ENCODE data around the gene KDM1A. TPM values are rescaled to one million over a fixed set of nuclear protein-coding genes. Genes with fewer than 3 reads are reported as not detected.

KDM1A gene
- polyA plus RNA-seq, 6 donors from 2014 or later = 33.9 to 45.8 (median 41.3) TPM

DNA sequence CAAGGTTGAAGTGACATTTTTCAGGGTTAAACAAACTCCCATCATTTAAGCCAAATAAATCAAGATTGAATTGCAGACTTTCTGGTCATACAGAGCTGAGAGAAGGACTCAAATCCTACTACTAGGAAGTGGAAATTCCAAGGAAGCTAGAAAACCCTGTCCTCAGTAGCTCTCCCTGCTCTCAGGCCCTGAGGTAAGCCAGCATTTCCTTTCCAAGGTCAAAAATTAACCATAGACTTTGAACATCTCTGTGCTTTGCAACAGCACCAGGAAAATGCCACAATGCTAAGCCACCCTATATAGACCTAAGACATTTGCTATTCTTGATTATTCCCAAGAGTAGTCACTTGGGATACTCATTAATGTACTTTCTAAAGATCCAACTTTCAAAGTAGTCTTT lies 104.3 kb downstream of the KDM1A start:
- Mint-ChIP-seq H3K27ac (no peak overlapping the region), H3K27me3 (no peaks in the 10 kb centered on the region), H3K9me3 (no peaks in the 10 kb centered on the region), H3K4me1 (peaks cover 19 to 30% (median 22%) of the 10 kb centered on the region in 3 donors), H3K36me3 (no peaks in the 10 kb centered on the region), H3K4me3 (no peak overlapping the region)
- no peak for DNase-seq
- ATAC-seq (ENCODE audit: low read depth in 2 of 2) = no peak

DNA sequence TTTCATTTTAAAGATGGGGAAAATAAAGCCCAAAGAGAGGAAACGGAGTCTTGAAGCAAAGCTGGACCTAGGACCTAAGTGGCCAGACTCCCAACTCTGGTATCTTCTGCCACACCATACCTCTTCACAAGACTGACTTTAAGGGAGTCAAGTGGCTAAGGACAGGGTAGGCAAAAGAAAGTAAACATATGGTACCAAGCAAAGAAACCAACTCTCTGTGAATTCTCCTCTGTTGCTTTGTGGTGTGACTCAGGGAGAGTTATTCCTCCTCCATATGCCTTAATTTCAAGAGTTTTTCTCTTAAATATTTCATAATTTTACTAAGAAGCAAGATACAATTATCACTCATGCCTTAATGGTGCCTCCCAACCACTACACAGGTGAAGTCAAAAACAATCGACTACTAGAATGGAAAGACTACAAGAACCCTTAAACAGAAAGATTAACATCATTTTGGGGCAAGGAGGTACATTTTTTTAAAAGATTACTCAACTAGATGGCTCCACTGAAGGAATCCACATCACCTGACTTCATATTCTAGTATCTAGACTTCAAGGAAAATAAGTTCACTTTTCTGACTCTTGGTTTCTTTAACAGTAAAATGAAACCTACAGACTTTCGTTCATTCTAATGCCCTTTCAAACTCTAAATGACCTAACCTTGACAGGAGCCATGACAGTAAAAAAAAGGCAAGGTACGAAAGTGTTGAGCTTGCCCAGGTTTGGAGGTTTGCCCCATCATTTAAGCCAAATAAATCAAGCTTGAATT lies 105.2 kb downstream of the KDM1A start:
- H3K9me3 Mint-ChIP-seq = no peaks in the 10 kb centered on the region
- ATAC-seq (ENCODE audit: low read depth in 2 of 2) (no peak), DNase-seq (no peak)
- peaks cover 10 to 21% (median 14%) of the 10 kb centered on the region in 3 donors for H3K4me1 Mint-ChIP-seq
- H3K27ac Mint-ChIP-seq = peak overlapping the region in 1 of 6 donors; percentile 60
- H3K27me3 Mint-ChIP-seq = no peaks in the 10 kb centered on the region
- no peaks in the 10 kb centered on the region for H3K36me3 Mint-ChIP-seq
- H3K4me3 Mint-ChIP-seq = no peak overlapping the region

- peaks cover 3 to 13% (median 7%) of the 10 kb centered on the region in 3 donors for H3K4me1 Mint-ChIP-seq
- H3K9me3 Mint-ChIP-seq = no peaks in the 10 kb centered on the region
- no peaks in the 10 kb centered on the region for H3K27me3 Mint-ChIP-seq
- no peaks in the 10 kb centered on the region for H3K36me3 Mint-ChIP-seq
- H3K27ac Mint-ChIP-seq = no peak overlapping the region
- no peak for ATAC-seq (ENCODE audit: low read depth in 2 of 2)
- DNase-seq = no peak
- H3K4me3 Mint-ChIP-seq = no peak overlapping the region
These were observed 106.2 kb downstream of the KDM1A start for GRCh38 chr1:23125489-23125888.

DNA sequence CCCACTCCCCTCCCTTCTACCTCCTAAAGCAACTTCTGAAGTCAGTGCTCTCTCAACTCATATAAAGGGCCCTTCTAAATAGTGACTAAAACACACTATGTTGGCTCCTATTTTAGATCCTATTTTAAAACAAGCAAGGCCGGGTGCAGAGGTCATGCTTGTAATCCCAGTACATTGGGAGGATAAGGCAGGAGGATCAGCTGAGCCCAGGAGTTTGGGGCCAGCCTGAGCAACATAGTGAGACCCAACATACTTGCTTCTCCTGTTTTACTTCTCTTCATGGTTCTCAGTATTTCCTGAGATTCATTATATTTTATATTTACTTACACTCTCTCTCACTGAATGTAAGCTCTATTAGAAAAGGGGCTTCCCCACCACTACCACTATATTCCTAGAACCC lies 106.9 kb downstream of the KDM1A start:
- ATAC-seq (ENCODE audit: low read depth in 2 of 2) (no peak), DNase-seq (no peak)
- Mint-ChIP-seq H3K4me3 (no peak overlapping the region), H3K27ac (peak overlapping the region in 1 of 6 donors; percentile 37), H3K27me3 (no peaks in the 10 kb centered on the region), H3K9me3 (no peaks in the 10 kb centered on the region), H3K4me1 (peaks cover 3 to 12% (median 11%) of the 10 kb centered on the region in 3 donors), H3K36me3 (no peaks in the 10 kb centered on the region)

- Mint-ChIP-seq H3K9me3 (no peaks in the 10 kb centered on the region), H3K4me1 (peaks cover 3 to 14% (median 13%) of the 10 kb centered on the region in 3 donors), H3K4me3 (no peak overlapping the region), H3K27ac (no peak overlapping the region), H3K27me3 (no peaks in the 10 kb centered on the region), H3K36me3 (no peaks in the 10 kb centered on the region)
- no peak for DNase-seq
- ATAC-seq (ENCODE audit: low read depth in 2 of 2) = no peak
These were observed 107.5 kb downstream of the KDM1A start for GRCh38 chr1:23126801-23127200.

DNA sequence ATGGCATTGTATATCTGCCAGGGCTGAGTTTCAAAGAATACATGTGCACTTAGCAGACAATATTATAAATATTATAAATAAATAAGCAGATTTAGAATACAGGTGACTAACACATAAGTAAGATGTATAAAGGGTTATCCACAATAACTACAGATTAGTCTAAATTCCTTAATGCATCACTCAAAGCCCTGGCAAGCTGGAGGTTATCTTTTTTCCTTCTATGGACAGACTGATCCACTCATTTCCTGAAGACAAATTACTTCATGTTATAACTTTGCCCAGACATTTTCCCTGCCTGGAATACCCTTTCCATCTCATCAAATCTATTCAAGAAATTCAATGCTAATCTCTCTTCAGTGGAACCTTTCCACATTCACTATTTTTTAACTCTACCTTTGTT lies 110.6 kb downstream of the KDM1A start:
- Mint-ChIP-seq H3K36me3 (no peaks in the 10 kb centered on the region), H3K4me3 (no peak overlapping the region), H3K9me3 (no peaks in the 10 kb centered on the region), H3K27me3 (no peaks in the 10 kb centered on the region), H3K4me1 (peaks cover 0 to 8% (median 6%) of the 10 kb centered on the region in 3 donors), H3K27ac (no peak overlapping the region)
- DNase-seq (no peak), ATAC-seq (ENCODE audit: low read depth in 2 of 2) (no peak)

- ATAC-seq (ENCODE audit: low read depth in 2 of 2) (no peak), DNase-seq (no peak)
- Mint-ChIP-seq H3K27ac (peak overlapping the region in 1 of 6 donors; percentile 39), H3K27me3 (no peaks in the 10 kb centered on the region), H3K36me3 (no peaks in the 10 kb centered on the region), H3K9me3 (no peaks in the 10 kb centered on the region), H3K4me1 (peaks cover 0 to 12% (median 6%) of the 10 kb centered on the region in 3 donors), H3K4me3 (no peak overlapping the region)
These were observed 112.8 kb downstream of the KDM1A start for GRCh38 chr1:23132033-23132432.

Other genes with a start within 250 kb of the KDM1A start
- gene LACTBL1, start 46.6 kb upstream of the KDM1A start, polyA plus RNA-seq (ENCODE audit: low read depth in 6 of 6) = not detected
- gene TEX46, start 3.6 kb upstream of the KDM1A start, polyA plus RNA-seq (ENCODE audit: low read depth in 6 of 6) = not detected
- gene LUZP1, start 149.4 kb downstream of the KDM1A start, polyA plus RNA-seq (ENCODE audit: low read depth in 6 of 6) = 10 to 100 TPM in 1 of 6 donors, 1 to 10 TPM in 5; 1.3 to 14.1 (median 7.0) TPM
- not detected for gene HTR1D, start 198.0 kb downstream of the KDM1A start, polyA plus RNA-seq (ENCODE audit: low read depth in 6 of 6)